GM15510 (cell line): ENCODE measurements around the gene KRTAP1-1.
"Not testable (repeated sequence)": the region's sequence is repeated elsewhere in the genome, so short reads cannot be mapped to it uniquely, and the experiment has no call there.

Experiments used
- POLR2A ChIP-seq: IDR thresholded peaks from 3 replicates; pipeline ENCODE4 v1.6.1; 2011; ENCODE audit warnings: borderline replicate concordance; ENCODE audit not compliant: insufficient read length; ENCODE audit errors: extremely low read depth

Gene KRTAP1-1

DNA sequence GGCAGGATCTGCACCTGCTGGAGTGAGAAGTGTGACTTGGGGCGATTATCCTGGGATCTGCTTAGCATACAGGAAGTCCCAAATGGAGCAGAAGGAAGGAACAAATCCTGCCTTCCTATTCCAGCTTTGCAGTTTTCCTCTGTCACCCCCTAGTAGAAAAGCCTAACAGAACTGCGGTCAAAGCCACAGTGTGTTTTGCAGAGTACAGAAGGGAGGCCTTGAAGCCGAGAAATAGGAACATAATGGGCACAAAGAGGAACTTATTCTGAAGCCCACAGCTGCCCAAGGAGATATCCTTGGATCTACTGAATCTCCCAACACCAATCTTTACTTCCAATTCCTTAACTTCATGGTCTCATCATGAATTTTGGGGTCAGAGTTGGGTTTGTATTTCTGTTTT, 22.7 kb downstream of the KRTAP1-1 start:
- TF ChIP-seq POLR2A, result no peak

DNA sequence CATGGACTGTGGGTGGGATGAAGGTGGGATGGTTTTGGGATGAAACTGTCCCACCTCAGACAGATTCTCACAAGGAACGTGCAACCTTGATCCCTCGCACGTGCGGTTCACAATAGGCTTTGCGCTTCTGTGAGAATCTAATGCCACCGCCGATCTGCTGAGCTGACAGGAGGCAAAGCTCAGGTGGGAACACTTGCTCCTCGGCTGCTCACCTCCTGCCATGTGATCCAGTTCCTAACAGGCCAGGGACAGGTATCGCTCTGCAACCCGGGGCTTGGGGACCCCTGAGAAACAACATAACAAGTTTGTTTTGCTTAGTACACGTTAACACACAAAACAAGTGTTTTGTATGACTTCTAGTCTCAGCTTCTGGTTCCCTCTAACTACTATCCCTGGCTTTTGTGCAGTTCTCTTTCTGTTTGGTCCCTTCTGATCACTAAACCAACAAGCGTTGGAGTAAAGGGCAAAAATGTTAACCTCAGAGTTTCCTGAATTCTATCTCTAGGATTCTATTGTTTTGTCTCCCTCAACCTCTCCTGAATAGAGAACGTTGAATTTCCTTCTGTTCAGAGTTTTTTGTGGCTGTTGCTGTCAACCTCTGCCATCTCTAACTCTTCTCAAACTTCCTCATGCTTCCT, 24.6 kb downstream of the KRTAP1-1 start:
- no peak for TF ChIP-seq POLR2A

DNA sequence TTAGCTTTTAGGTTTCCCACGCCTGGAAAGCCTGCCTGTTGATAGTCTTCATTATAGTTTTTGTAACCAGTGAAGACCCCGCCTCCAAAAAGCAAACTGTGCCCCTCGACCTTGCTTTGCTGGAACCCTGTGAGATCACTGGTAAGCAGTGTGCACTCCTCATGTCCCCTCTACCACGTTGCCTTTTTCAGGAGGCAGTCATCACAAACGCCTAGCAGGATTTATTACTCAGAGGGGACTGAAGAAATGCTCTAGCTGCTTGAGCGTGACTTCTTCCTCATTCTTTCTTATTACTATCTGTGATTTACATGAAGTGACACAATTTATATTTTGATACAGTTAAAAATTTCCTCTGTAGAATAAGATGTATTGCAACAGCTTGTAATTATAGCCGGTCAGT, 25.8 kb downstream of the KRTAP1-1 start:
- no peak for TF ChIP-seq POLR2A

DNA sequence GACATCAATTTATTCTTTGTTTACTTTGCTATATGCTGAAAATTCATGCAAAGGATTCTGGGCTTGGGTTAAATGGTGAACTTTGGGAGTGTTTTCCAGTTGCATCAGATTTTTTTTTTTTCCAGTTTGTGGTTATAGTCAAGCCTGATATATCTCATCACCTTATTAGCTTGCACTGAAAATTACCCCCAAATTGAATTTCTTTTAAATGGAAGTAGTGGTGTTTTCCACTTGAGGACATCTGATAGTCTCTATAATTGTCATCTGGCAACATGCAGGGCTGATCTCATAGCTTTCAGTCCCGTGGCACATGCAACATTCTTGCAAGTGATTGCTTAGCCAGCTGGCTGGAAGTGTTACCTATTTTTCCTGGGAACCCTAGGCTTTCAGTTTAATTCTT, 27.6 kb downstream of the KRTAP1-1 start:
- TF ChIP-seq POLR2A, result no peak

DNA sequence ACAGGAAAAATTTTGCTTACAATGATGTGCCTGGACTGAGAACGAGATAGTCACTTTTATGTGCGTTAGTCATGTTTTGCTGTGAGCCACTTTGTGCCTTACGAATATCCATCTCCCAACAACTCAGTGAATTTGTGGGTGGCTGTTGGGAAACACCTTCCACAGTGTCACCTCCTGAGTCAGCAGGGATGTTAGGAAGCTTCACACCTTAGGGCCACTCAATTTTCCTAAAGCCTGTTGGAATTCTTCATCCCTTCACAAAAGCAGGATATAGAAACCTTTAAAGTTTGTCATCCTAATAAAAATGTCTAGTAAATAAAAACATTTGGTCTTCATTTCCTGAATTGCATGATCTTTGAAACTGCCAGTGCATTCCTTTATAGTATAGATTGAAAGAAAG, 28.1 kb downstream of the KRTAP1-1 start:
- no peak for TF ChIP-seq POLR2A

DNA sequence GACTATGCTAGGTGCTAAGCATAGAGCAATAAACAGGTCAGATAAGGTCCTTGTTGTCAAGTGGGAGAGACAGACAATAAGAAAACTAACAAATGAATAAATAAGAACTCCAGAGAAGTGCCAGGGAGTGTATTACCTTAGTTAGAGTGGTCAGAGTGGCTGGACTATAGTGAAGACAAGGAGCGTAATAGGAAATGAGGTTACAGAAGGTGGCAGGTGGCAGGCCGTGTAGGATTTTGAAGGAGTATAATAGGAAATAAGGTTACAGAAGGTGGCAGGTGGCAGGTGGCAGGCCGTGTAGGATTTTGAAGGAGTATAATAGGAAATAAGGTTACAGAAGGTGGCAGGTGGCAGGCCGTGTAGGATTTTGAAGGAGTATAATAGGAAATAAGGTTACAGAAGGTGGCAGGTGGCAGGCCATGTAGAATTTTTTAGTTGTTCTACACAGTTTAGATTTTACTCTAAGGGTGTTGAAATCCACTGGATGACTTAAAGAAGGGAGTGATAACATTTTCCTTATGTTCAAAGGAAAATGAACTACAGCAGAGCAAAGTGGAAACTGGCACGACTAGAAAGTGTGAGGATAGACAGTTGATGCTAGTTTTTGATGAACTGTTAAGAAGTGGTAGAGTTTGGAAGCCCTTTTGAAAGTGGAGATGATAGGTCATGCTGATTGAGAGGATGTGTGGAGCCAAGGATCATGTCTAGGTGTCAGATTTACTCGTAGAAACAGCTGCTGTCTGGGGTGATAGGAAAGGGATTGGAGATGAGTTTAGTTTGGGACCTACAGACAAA, 28.7 kb downstream of the KRTAP1-1 start:
- no peak for TF ChIP-seq POLR2A

DNA sequence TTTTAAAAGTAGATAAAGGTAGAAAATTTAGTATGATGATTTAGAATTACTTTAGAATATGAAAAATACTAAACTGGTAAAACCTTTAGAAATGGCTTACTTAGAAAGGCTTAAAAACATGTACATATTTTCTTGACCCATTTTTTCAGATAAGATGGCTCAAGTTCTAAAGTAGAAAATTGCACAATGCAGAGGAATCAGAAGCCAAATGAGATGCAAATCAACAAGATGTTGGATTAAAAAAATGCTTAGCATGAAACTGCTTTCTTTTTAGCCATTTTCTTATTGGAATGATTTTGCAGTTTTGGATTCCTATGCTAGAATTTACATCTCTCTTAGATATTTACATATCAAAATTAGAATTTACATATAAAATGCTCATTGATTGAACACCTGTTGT, 30.8 kb downstream of the KRTAP1-1 start:
- no peak for TF ChIP-seq POLR2A

DNA sequence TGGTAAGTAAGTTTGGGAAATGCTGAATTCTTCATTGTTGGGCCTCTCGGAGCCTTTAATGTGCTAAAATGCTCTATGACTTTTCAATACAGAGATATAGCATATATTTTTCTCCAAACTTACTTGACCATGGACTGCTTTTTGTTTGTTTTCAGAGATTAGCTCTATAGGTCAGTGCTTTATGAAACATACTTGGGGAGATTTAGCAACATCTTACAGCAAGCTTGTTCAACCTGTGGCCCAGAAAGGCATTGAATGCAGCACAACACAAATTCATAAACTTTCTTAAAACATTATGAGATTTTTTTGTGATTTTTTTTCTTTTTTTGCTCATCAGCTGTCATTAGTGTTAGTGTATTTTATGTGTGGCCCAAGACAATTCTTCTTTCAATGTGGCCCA, 31.3 kb downstream of the KRTAP1-1 start:
- TF ChIP-seq POLR2A, result no peak

DNA sequence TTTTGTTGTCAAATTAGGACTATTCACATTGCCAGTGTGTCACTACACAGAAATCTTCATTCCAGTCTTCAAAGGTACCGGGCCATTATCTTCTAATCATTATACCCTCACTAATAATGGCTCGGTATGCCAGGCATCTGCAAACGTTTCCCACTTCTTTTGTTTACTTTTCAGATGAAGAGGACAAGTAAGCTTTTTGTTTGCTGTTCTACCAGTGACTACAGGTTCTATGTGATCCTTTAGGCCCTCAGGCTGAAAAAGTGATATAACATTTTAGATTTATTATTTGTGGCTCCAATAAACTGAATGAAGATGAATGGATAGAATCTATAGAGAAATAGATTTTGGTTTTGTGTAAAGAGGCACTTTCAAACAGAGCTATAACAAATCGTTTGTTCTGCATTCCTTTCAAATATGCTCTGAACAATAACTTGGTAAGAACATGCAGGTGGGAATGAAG, 31.9 kb downstream of the KRTAP1-1 start:
- no peak for TF ChIP-seq POLR2A

DNA sequence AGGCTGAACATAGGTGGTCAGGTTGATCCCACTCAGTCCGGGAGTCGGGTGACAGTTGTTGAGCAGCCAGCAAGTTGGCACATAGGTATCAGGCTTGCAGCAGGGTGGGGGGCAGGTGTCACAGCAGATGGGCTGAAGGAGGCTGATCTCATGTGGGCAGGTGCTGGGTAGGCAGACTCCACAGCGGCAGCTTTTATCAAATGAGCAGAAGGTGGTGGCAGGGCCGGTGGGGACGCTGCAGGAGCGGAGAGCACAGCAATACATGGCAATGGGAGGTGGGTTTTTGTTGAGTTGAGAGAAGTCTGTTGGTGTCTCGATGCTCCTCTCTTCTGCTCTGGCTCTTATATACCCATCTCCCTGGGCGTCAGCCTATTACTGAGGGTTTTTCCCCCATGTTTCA, 32.4 kb downstream of the KRTAP1-1 start, which contains the start of gene KRTAP3-1:
KRTAP3-1 (minus strand) TSS at position 318 of the 400 bp plus-strand sequence; CDS start at position 264, 54 bp downstream.
- no peak for TF ChIP-seq POLR2A

DNA sequence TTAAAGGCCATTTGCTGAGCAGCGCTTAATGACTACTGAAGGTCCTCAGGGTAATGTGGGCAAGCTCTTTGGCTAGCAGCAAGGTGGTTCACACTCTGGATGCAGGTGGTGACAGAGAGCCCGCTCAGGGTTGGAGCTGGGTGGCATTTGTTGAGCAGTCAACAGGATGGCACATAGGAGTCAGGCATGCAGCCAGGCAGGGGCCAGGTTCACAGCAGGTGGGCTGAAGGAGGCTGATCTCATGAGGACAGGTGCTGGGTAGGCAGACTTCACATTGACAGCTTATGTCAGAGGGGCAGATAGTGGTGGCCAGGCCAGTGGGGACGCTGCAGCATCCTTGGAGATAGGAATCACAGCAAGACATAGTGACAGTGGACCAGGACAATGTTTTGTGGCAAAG, 36.9 kb downstream of the KRTAP1-1 start:
- no peak for TF ChIP-seq POLR2A

DNA sequence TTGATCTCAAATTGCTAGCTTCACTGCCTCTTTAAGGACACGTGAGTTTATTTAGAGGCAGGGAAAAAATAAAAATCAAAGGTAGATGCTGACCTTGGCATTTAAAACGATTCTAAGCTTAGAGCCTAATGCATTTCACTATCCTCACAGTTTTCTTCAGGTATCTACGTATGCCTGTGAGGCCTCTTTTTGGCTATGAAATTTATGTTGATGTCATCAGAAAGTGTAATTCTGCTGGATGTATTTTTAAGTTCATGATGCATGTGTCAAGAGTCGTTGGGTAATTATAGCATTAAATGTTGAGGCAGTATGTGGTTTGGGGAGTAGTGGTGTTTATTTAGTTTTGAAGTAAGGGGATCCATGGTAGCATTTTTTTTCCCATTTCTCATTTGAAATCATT, 37.3 kb downstream of the KRTAP1-1 start:
- TF ChIP-seq POLR2A, result no peak

DNA sequence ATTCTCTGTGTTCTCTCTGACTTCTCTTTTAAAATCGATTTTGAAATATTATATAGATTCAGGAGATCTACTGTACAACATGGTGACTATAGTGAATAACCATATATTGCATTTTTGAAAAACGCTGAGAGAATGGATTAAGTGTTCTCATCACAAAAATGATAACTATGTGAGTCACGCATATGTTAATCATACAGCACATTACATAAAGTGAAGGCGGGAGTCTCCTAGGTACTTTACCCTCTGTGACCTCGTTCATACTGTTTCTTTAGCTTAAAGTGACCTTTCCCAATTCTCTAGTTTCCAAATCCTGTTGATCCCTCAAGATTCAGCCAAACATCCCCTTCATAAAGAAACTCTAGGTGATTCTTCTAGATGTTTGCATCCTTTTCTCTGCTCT, 38.4 kb downstream of the KRTAP1-1 start:
- no peak for TF ChIP-seq POLR2A

DNA sequence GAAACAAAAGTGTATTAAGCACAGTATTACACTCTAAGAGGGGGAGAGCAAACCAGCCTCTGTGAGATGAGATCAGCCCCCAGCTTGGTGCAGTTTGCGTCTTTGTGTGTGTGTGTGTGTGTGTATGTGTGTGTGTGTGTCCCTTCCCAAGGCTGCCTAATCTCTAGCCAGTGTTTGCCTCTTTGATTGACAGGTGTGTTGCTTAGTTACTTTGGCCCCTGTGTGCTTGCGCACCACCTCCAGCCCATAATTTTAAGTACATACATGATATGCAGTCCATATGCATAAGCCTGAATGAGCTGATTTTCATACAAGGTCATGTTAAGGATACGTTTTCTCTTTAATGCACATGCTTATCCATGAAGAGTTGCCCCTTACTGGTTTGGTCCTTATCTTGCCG, 39.5 kb downstream of the KRTAP1-1 start:
- no peak for TF ChIP-seq POLR2A

DNA sequence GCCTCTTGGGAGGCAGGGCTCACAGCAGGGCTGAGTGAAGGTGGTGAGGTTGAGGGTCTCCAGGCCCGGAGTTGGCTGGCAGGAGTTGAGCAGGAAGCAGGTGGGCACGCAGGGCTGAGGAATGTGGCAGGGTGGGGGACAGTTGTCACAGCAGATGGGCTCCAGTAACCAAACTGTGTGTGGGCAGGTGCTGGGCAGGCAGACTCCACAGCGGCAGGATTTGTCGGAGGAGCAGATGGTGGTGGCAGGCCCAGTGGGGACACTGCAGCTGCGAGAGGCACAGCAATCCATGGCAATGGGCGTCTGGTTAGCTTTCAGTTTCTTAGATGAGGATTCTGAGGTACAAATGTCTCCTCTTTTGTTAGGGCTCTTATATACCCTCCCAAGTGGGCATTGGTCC, 41.7 kb downstream of the KRTAP1-1 start, which contains the start of gene KRTAP3-2:
KRTAP3-2 (minus strand) TSS at position 344 of the 400 bp plus-strand sequence; CDS start at position 291, 53 bp downstream.
- not testable (repeated sequence) for TF ChIP-seq POLR2A

DNA sequence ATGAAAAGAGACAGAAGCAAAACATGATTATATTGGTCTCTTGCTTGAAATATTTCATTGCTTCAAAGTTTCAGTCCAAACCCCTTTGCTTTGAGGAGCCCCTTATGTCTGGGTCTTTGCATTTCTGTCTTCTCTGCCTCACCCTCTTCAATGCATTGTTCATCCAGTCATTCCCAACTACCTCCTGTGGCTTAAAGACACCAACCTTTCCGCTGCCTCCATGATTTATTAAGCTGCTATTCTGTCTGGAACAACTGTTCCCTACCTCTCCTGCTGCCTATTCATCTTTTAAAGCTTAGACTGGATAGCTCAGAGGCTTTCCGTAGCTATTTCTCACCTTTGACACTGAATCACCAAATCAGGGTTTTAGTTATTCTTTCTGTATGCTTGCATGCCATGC, 43.9 kb downstream of the KRTAP1-1 start:
- no peak for TF ChIP-seq POLR2A

DNA sequence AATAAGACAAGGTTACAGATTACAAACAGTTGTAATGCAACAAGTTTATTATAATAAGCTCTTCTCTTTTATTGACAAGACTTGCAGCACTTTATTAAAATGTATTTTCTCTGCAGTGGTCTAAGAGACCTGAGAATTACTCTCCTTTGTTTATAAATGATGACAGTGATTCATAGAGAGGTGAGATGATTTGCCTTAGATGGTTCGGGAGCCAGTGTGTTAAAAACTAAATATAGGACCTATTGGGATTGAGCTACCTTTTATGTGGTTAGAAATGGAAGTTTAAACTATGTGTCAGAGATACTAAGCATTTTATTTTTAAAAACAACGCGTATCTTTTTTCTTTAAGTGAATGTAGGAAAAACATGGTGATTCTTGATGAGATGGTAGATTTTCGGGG, 44.4 kb downstream of the KRTAP1-1 start:
- TF ChIP-seq POLR2A, result no peak

DNA sequence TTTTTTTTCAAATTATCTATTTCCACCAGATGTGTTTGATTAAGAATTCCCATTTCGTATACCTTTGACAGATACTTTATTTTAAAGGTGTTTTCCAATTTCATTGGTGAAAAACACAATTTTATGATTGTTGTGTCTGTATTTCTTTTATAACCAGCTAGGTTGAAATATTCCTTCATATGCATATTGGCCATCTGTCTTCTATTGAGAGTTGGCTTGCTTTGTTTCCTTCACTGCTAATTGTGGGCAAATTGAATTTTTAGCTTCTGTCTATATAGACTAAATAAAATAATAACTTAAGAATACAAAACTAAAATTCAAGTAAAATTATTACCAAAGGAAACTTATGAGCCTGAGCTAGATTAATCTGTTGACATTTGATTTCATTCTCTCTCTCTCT, 46.1 kb downstream of the KRTAP1-1 start:
- no peak for TF ChIP-seq POLR2A
